Measurements from ENCODE around the gene ZBTB7C.

ZBTB7C gene

DNA sequence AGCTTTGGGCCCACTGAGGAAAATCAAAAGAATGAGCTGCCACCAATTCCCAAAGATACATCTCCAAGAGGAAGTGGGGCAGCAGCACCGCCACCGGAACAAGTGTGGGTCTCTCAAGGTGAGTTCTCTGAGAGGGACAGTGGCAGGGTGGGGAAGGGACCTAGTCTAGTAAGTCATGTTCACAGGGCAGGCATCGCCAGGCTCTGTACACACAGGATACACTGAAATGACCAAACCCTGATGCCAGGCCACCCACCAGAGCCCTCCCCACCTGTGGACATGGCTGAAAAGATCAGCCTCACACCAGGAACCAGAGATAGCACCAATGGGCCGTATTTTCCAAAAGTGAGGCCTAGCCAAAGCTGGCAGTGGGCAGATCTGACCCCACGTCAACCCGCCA lies 370.5 kb downstream of the ZBTB7C start:
- no peak overlapping the region for H3K27ac ChIP-seq (ENCODE audit: low read length)
- H3K4me1 ChIP-seq (ENCODE audit: control insufficient read depth in 1 of 2, insufficient read depth in 2 of 2, low read length in 2 of 2): peaks cover 3 to 6% of the 10 kb centered on the region in 2 donors
- H3K27me3 ChIP-seq (ENCODE audit: low read depth, low read length): no peaks in the 10 kb centered on the region
- H3K9me3 ChIP-seq (ENCODE audit: control insufficient read depth in 1 of 2, low read length in 2 of 2): peaks cover 0 to 3% of the 10 kb centered on the region in 2 donors
- no peaks in the 10 kb centered on the region for H3K36me3 ChIP-seq (ENCODE audit: control insufficient read depth in 1 of 2, insufficient read depth in 2 of 2, low read length in 2 of 2)
- H3K4me3 ChIP-seq (ENCODE audit: low read depth in 1 of 2, low read length in 2 of 2): no peak overlapping the region

DNA sequence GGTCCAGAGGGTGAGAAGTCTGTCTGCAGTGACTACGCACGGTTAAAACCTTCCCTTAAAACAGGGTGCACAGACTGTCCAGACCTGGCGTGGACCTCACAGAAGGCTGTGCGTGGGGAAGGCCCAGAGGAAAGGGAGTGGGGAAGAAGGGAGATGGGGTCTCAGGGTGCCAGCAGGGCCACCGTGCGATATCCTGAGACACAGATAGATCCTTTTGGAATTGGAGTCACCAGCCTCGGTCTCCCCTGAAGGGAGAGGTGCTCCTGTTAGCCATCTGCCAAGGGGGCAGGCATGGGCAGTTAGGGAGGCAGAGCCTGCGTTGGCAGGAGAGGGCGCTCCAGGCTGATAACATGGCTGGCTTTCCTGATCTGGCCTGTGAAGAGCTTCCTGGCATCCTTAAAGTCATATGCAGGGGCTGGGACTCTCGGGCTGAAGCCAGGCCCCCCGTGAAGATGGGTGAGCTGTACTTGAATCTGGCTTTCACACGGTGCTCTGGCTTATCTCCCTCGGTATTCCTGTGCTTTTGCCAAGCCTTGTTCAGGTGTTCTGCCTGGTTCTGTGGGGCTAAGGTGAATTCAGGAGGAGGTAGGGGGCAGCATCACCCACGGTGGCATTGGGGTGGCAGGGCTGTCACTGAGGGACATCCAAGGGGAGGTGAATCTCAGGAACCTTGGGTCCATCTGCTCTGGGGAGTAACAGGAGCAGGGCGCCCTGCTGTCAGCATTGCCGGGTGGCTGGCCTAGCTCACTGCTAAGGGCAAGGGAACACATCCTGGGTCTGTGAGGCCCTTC lies 371.5 kb downstream of the ZBTB7C start:
- H3K27ac ChIP-seq (ENCODE audit: low read length): no peak overlapping the region
- no peaks in the 10 kb centered on the region for H3K27me3 ChIP-seq (ENCODE audit: low read depth, low read length)
- peaks cover 3 to 6% of the 10 kb centered on the region in 2 donors for H3K4me1 ChIP-seq (ENCODE audit: control insufficient read depth in 1 of 2, insufficient read depth in 2 of 2, low read length in 2 of 2)
- no peak overlapping the region for H3K4me3 ChIP-seq (ENCODE audit: low read depth in 1 of 2, low read length in 2 of 2)
- no peaks in the 10 kb centered on the region for H3K9me3 ChIP-seq (ENCODE audit: control insufficient read depth in 1 of 2, low read length in 2 of 2)
- H3K36me3 ChIP-seq (ENCODE audit: control insufficient read depth in 1 of 2, insufficient read depth in 2 of 2, low read length in 2 of 2): no peaks in the 10 kb centered on the region

DNA sequence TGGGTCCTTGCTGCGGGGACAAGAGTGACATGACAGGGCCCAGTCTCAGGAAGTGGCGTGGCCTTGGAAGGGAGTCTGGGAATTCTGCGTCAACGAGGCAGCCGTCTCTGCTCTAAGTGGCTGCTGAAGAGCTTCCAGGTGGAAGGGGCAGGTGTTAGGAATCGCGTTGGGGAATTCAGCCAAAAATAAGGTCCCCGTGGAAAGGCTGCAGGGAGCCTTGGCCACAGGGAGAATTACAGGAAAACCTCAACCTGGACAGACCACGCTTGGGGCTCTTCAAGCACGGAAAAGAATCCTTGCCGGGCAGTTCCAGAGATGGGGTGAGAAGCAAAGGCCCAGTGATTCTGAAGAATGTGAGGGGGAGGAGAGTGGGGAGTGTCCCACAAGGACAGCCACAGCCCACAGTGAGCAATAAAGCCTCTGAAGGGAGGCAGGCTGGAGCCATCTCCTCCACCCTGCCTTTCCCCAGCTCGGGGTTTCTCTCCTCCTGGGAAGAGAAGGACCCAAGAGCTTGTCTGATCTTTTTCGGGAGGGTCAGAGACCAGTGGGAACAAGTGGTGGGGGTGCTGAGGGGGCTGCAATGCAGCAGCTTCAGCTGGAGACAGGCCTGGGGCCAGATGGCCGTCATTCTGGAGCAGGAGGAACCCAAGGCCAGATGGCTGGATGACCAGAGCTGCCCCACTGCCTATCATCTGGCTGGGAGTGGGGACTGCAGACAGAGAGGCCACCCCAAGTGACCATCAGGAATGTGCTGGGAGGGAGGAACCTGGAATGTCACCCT lies 372.4 kb downstream of the ZBTB7C start:
- H3K27me3 ChIP-seq (ENCODE audit: low read depth, low read length): no peaks in the 10 kb centered on the region
- H3K4me1 ChIP-seq (ENCODE audit: control insufficient read depth in 1 of 2, insufficient read depth in 2 of 2, low read length in 2 of 2): peaks cover 3 to 6% of the 10 kb centered on the region in 2 donors
- H3K27ac ChIP-seq (ENCODE audit: low read length): no peak overlapping the region
- H3K4me3 ChIP-seq (ENCODE audit: low read depth in 1 of 2, low read length in 2 of 2): no peak overlapping the region
- H3K9me3 ChIP-seq (ENCODE audit: control insufficient read depth in 1 of 2, low read length in 2 of 2): no peaks in the 10 kb centered on the region
- no peaks in the 10 kb centered on the region for H3K36me3 ChIP-seq (ENCODE audit: control insufficient read depth in 1 of 2, insufficient read depth in 2 of 2, low read length in 2 of 2)

DNA sequence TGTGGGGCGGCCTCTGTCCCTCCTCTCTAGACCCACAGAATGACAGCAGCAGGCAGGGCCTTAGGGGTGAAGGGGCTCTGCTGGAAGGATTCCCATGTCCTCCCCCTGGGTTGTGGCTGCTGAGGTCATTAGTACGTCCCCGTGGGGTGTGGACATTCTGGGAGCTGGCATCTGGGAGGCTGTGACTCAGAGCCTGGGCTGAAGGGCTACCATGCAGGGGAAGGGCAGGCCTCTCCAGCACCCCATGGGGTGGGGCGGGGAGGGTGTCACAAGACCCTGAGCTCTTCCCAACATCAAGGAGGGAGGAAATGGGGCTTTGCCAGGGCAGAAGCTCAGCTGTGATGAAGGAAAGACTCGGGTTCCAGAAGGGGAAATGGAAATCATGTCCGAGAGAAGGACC lies 373.0 kb downstream of the ZBTB7C start:
- Histone ChIP-seq H3K27me3 (ENCODE audit: low read depth, low read length) (no peaks in the 10 kb centered on the region), H3K36me3 (ENCODE audit: control insufficient read depth in 1 of 2, insufficient read depth in 2 of 2, low read length in 2 of 2) (no peaks in the 10 kb centered on the region), H3K9me3 (ENCODE audit: control insufficient read depth in 1 of 2, low read length in 2 of 2) (no peaks in the 10 kb centered on the region), H3K4me1 (ENCODE audit: control insufficient read depth in 1 of 2, insufficient read depth in 2 of 2, low read length in 2 of 2) (peaks cover 3 to 6% of the 10 kb centered on the region in 2 donors), H3K4me3 (ENCODE audit: low read depth in 1 of 2, low read length in 2 of 2) (no peak overlapping the region), H3K27ac (ENCODE audit: low read length) (no peak overlapping the region)

DNA sequence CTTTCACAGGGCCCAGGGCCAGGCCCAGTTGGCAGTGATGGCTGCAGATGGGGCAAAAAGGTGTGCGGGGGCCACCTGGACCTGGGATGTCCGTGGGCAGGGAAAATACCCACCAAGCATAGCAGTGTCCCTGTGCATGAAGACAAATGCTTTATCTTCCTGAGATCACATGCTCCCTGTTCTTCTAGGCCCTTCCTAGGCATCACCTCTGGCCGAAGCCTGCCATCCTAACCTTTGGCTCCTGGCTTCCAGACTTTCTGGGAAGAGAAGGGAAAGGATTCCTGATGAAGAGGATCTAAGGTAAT lies 373.7 kb downstream of the ZBTB7C start:
- Histone ChIP-seq H3K27me3 (ENCODE audit: low read depth, low read length) (no peaks in the 10 kb centered on the region), H3K4me3 (ENCODE audit: low read depth in 1 of 2, low read length in 2 of 2) (no peak overlapping the region), H3K27ac (ENCODE audit: low read length) (no peak overlapping the region), H3K4me1 (ENCODE audit: control insufficient read depth in 1 of 2, insufficient read depth in 2 of 2, low read length in 2 of 2) (peaks cover 3 to 6% of the 10 kb centered on the region in 2 donors), H3K36me3 (ENCODE audit: control insufficient read depth in 1 of 2, insufficient read depth in 2 of 2, low read length in 2 of 2) (no peaks in the 10 kb centered on the region), H3K9me3 (ENCODE audit: control insufficient read depth in 1 of 2, low read length in 2 of 2) (no peaks in the 10 kb centered on the region)

DNA sequence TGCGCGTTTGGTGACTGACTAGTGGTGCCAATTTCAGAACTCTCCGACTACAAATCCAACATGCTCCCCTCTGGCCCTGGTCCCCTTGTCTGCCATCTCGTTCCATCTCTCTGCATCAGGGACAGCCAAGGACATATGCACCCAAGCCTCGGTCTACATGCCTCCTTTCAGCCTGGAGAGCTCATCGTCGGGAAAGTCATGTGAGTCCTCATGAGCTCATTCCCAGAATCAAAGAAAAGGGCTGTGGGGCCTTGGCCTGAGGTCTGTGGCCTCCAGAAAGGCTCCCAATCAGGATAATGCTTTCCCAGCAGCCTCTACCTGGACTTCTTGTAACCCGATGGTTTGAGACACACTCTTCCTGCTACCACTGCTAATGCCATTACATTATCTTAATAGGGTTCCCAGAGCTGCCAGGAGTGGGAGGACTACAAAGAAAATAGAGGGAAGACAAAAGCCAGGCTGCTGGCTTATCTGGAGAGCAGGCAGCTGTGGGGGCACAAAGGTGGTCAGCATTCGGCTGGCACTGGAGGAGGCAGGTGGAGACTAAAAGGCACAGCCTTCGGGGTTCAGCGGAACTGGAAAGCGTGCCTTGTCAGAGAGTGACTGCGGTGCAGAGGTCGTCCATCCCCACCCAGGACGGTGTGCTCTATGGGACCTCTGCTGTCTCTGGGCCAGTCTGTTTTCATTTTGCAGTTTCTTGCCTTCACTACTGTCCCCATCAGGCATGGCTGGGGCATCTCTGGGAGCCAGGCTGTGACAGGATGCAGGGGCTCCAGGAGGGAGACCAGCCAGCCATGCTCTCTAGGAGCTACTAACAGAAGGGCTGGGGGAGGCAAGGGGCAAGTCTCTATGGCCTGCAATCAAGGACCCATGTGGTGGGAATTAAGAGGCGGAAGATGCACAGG lies 374.3 kb downstream of the ZBTB7C start:
- peaks cover 3 to 6% of the 10 kb centered on the region in 2 donors for H3K4me1 ChIP-seq (ENCODE audit: control insufficient read depth in 1 of 2, insufficient read depth in 2 of 2, low read length in 2 of 2)
- no peaks in the 10 kb centered on the region for H3K36me3 ChIP-seq (ENCODE audit: control insufficient read depth in 1 of 2, insufficient read depth in 2 of 2, low read length in 2 of 2)
- H3K27me3 ChIP-seq (ENCODE audit: low read depth, low read length): no peaks in the 10 kb centered on the region
- H3K4me3 ChIP-seq (ENCODE audit: low read depth in 1 of 2, low read length in 2 of 2): no peak overlapping the region
- H3K9me3 ChIP-seq (ENCODE audit: control insufficient read depth in 1 of 2, low read length in 2 of 2): no peaks in the 10 kb centered on the region
- no peak overlapping the region for H3K27ac ChIP-seq (ENCODE audit: low read length)

- H3K4me3 ChIP-seq (ENCODE audit: low read depth in 1 of 2, low read length in 2 of 2): no peak overlapping the region
- H3K4me1 ChIP-seq (ENCODE audit: control insufficient read depth in 1 of 2, insufficient read depth in 2 of 2, low read length in 2 of 2): peaks cover 3 to 6% of the 10 kb centered on the region in 2 donors
- H3K36me3 ChIP-seq (ENCODE audit: control insufficient read depth in 1 of 2, insufficient read depth in 2 of 2, low read length in 2 of 2): no peaks in the 10 kb centered on the region
- H3K27ac ChIP-seq (ENCODE audit: low read length): no peak overlapping the region
- H3K27me3 ChIP-seq (ENCODE audit: low read depth, low read length): no peaks in the 10 kb centered on the region
- no peaks in the 10 kb centered on the region for H3K9me3 ChIP-seq (ENCODE audit: control insufficient read depth in 1 of 2, low read length in 2 of 2)
These were observed 375.2 kb downstream of the ZBTB7C start for GRCh38 chr18:48033790-48034650.

DNA sequence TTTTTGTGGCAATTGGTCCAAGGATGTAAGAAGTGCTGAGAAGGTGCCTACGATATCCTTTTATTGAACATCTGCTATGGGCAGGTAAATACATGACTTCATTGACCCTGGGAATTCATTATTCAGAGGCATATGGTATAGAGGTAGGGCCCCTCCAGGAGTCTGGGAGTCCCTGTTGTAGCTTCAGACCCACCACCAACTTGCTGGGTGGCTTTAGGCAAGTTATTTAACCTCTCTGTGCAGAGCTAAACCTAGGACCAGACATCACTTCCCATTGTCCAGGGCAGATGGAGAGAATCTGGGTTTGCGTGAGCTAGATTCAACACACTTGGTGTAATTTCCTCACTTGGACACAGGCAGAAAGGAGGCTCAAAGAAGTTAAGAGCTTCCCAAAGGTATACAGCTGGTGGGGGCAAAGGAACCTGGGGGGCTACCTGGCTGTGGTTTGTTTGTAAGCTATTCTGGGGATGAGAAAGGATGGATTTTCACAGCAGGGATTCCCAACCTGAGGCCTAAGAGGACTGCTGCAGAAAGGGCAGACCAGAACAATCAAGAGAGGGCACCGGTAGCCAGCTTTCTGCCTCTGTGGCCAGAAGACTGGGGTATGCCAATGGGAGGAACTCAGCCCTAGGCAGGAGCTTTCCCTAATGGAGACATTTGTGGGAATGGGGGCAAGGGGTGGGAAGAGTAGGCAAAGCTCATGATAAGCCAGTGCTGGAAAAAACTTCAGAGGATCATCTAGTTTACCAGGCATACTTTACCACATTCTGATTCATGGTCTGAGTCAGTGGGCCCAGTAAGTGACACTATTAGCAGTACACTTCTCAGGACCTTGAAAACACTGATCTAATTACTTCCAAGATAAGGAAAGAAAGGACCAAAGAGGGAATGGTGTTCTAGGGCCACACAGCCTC lies 376.1 kb downstream of the ZBTB7C start:
- Histone ChIP-seq H3K9me3 (ENCODE audit: control insufficient read depth in 1 of 2, low read length in 2 of 2) (no peaks in the 10 kb centered on the region), H3K27ac (ENCODE audit: low read length) (no peak overlapping the region), H3K27me3 (ENCODE audit: low read depth, low read length) (no peaks in the 10 kb centered on the region), H3K36me3 (ENCODE audit: control insufficient read depth in 1 of 2, insufficient read depth in 2 of 2, low read length in 2 of 2) (no peaks in the 10 kb centered on the region), H3K4me3 (ENCODE audit: low read depth in 1 of 2, low read length in 2 of 2) (no peak overlapping the region), H3K4me1 (ENCODE audit: control insufficient read depth in 1 of 2, insufficient read depth in 2 of 2, low read length in 2 of 2) (peaks cover 3 to 6% of the 10 kb centered on the region in 2 donors)

DNA sequence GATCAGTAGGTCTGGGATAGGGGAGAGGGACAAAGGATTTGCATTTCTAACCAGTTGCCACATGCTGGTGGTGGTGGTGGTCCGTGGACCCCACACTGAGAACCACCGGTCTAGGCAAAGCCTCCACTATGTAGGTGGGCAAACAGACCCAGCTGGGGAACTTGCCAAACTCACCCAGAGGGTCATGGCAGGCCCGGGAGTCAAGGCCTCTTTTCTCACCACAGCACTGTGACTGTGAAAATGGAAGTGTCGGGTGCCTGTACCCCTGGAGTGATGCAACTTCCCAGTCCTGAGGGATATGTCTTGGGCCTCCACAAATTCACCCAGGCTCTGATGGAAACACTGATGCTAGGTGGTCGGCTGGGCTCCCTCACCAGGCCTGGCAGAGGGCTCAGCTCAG lies 377.5 kb downstream of the ZBTB7C start:
- H3K9me3 ChIP-seq (ENCODE audit: control insufficient read depth in 1 of 2, low read length in 2 of 2): no peaks in the 10 kb centered on the region
- H3K4me1 ChIP-seq (ENCODE audit: control insufficient read depth in 1 of 2, insufficient read depth in 2 of 2, low read length in 2 of 2): peaks cover 3 to 16% of the 10 kb centered on the region in 2 donors
- no peak overlapping the region for H3K27ac ChIP-seq (ENCODE audit: low read length)
- no peaks in the 10 kb centered on the region for H3K27me3 ChIP-seq (ENCODE audit: low read depth, low read length)
- H3K4me3 ChIP-seq (ENCODE audit: low read depth in 1 of 2, low read length in 2 of 2): no peak overlapping the region
- no peaks in the 10 kb centered on the region for H3K36me3 ChIP-seq (ENCODE audit: control insufficient read depth in 1 of 2, insufficient read depth in 2 of 2, low read length in 2 of 2)
